ENCODE results near the gene TNFRSF14.

TNFRSF14 gene

GRCh38 chr1:2556277-2556677 is at the start of gene TNFRSF14:
Gene TNFRSF14, plus strand, starts transcription at chr1:2556371. Its CDS starts 294 bp downstream, at chr1:2556665.
- peak; percentile 64 for DNase-seq

DNA sequence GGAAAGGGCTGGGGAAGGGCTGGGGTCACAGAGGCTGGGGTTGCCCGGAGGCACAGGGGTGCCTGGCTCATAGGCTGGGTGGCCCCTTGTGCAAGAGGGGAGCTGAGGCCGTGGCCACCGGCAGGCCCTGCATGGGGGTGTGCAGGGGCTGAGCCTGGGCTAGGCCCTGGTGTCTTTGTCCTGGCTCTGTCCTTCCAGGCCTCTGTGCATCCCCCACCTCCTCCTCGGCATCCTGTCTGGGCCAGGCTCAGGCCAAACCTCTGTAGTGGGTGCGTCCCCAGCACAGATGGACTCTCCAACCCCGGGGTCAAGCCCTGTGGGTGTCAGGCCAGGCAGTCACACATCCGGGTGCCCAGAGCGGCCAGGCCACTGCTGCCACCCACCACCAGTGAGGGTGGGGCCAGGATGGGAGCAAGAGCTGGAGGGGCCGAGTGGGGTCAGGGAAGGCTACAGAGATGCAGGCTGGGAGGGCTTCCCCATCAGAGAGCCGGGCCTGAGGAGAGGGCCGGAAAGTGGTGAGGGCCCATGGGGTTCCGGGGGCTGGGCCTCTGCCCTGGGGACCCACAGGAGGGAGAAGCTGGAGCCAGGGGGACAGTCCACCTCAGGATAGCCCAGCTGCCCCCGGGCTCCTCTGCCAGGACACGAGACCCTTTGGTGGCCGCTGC is 49.1 kb upstream of the TNFRSF14 start:
- no peak for DNase-seq

DNA sequence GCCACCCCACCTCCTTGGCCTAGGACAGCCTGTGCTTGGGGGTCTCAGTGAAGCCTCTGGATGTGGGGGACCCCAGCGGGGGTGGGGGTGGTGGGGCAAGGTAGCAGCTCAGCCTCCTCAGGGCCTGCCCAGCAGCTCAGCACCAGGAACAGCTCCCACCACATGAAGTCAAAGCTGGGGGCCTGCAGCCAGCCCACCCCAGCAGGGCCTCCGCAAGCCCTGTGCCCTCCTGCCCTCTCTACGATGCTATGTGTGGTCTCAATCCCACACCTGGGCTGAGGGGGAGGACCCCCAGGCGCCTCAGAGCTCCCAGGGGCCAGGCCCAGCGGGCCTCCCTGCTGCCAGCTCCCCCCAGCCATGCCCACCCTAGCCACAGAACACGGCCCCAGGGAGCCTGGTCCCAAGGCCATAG is 48.4 kb upstream of the TNFRSF14 start:
- DNase-seq = no peak

GRCh38 chr1:2508180-2508579 is 48.0 kb upstream of the TNFRSF14 start:
- no peak for DNase-seq

DNA sequence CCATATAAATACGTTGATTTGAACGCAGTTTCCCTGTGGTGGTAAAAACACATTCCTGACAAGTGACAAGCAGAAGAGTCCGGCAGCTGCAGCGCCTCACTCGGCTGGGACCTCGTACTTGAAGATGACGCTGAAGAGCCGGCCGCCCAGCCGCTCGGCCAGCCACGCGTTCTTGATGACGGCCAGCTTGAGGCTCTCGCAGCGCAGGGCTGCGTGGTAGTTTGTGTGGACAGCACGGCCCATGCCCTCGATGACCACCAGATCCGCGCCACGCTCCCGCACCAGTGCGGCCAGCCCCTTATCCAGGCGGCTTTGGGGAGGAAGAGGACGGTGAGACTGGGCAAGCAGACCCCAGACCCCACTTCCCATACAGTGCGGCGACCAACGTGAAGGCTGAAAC is 47.4 kb upstream of the TNFRSF14 start:
- no peak for DNase-seq

DNA sequence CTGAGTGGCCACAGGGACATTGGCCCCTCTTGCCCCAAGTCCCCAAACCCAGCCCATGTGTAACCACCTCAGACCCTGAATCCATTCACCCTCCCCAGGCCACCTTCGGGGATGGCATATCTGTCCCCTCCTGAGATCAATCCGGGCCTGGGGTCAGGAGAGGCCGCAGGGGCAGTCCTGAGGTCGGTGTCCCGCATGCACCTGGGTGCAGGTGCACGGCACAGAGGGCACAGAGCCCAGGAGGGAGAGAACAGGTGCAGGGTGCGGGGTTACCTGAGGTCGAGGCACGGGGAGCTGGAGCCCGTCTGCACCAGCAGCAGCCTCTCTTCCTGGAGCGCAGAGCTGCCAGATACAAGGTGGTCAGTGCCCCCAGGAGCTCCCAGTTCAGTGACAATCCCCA is 46.6 kb upstream of the TNFRSF14 start:
- DNase-seq = no peak

DNA sequence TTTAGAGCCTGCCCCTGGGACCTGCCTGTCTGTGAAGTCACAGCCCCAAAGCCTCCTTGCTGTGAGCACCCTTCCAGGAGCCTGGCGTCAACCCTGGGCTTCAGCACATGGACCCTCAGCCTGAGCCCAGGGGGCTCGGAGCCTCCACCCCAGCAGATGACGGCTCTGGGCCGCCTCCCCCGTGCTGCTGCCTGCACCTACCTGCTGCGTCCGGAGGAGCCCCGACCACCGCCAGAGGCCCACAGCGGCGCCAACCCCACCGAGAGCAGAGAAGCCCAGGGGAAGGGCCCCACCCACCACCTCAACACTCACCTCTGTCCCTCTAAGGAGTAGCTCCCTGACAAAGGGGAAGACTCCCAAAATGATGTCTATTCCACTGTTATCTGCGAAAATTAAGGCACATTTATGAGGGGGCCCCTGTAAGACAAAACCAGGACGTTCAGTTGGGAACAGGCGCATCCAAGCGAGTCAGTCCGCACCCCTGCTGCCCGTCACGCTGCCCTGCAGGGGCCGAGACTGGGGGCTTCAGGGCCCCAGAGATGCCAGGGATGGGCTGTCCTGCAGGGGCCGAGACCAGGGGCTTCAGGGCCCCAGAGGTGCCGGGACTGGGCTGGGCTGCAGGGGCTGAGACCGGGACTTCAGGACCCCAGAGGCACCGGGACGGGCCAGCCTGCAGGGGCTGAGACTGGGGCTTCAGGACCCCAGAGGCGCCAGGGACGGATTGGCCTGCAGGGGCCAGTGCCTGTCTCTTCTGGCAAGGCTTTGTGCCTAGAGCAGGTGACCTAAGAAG is 45.6 kb upstream of the TNFRSF14 start:
- no peak for DNase-seq

DNA sequence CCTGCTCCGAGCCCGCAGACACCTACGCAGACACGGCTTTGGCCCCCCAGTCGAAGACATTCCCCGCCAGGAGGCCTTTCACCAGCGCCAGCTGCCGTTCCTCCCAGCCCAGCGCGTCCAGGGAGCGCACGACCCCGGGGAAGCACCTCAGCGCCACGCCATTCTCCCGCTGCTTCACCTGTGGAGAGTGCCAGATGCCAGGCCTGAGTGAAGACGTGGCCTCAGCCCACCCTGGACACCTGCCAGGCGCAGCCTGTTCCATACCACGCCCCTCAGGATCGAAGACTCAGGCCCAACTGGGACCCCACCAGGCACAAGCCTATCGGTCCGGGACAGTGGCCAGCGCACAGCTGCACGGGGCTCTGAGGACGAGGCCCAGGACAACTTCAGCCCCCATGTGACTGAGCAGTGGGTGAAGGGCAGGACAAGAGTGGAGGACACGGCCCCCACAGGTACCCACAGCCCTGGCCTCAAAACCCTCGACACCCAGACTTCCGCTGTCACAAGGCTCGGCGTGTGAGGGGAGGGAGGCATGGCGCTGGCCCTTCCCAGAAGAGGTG is 43.2 kb upstream of the TNFRSF14 start:
- no peak for DNase-seq

DNA sequence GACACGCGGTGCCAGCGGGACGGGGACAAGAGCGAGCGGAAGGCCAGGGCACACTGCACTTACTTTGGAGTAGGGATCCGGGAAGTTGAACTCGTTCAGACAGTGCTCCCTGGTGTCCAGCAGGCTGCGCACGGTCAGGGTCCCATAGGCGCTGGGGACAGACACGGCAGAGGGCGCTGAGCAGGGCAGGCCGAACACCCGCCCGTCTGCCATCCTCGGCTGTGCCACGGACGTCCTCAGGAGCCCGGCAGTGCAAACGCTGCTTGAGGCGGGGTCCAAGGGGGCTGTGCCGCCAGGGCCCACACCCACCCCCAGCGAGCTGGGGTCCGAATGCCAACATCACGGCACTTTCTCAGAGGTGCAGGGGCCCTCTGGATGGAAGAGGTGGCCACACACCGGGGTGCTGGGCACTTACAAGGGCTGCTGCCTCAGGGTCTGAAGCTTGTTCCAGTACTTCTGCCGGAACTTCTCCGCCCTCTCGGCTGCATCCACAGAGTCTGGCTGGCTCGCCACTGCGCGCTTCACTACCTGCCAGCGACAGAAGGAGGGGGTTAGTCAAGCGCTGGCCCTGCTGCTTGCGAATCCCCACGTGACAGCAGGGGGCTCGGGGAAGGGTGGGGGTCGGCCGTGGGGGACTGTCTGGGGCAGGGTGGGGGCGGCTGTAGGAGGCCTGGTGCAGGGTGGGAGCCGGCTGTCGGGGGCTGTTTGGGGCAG is 42.1 kb upstream of the TNFRSF14 start:
- no peak for DNase-seq

DNA sequence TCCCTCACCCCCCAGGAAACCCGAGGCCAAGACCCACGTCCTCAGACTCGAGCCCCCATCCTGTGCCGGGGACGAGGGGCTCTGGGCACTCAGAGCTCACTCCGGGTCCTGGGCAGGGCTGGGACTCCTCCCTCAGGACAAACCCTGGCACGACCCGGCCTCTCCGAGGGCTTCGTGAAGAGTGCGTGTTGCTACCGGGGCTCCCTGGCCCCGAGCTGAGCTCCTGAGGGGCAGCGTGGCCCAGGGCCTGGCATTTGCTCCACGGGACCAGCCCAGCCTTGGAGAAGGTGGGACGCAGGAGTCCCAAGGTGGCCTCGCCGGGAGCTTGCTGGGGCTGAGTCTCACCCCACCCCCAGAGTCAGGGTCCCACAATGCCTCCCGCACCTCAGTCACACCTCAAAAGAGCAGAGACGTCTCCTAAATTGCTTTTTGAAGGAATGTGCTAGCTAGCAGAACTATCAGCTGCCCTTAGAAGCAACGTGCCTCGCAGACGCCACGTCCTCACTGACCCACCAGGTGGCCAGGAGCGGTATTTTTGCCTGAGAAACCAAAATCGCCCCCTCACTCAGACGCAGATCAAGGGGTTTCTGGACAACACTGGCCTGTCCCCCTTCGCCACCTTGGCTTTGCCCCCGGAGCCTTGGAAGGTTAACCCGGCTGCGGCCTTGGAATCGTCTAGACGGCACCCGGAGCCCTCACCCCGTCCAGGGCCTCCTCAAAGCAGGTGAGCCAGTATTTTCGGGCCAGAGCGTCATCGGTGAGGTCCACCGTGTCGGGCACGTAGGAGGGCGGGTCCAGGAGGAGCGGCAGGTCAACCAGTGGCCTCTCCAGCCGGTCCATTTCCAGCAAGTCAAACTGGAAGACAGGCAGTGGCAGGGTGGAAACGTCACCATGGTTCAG is 41.1 kb upstream of the TNFRSF14 start:
- DNase-seq = no peak

GRCh38 chr1:2515763-2516080 is 40.4 kb upstream of the TNFRSF14 start:
- DNase-seq = no peak

GRCh38 chr1:2516124-2516523 is 40.0 kb upstream of the TNFRSF14 start:
- no peak for DNase-seq

DNA sequence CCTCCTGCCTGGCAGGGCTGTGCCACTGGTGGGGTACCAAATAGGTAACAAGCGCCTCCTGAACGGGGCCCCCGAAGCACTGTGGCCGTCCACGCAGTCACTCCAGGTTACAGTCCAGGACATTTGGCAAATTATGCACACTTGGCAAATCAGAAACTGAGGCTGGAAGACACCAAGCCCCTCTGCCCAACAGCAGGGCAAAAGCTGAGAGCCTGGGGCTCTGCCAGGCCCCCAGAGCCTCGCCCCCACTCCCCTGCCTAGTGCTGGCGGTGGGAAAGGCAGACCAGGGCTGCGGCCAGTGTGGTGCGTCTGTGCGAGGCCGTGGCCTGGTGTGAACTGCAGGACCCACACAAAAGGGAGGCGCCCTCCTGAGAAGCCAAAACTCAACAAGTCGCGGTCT is 39.2 kb upstream of the TNFRSF14 start:
- DNase-seq = no peak

DNA sequence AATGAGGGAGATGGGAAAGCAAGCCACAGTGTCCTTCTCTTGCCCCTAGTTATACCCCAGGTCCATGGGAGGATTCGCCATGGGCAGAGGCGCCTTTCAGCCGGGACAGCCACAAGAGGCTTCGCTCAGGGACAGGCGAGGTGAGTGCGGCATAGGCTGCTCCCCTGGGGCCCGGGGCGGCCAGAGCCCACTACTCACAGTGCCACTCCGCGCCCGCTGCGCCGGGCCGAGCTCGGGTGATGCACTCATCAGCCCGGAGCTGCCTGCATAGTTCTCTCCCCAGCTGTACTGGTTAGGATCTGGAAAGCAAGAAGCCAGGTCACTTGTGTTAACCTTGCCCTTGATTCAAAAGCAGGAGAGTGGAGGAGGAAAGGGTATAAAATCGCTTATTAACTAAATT is 38.2 kb upstream of the TNFRSF14 start:
- DNase-seq = no peak

DNA sequence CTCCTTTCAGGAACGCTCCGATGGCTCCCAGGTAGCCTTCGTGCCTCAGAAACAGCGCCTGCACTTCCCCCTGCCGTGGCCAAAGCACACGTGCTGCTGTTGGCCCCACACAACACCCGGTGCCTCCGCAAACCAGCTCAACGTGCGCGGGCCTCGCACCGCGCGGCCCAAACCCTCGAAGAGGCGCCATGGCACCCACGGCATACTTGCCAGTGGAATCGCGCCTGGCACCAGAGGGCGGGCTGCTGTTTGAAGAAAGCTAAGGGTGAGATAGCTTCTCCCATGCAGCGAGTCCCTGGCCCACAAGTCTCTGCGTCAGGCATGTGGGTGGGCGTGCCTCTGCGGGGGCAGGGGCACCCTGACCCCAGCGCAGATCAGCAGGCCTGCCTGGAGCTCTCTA is 37.6 kb upstream of the TNFRSF14 start:
- DNase-seq = no peak

DNA sequence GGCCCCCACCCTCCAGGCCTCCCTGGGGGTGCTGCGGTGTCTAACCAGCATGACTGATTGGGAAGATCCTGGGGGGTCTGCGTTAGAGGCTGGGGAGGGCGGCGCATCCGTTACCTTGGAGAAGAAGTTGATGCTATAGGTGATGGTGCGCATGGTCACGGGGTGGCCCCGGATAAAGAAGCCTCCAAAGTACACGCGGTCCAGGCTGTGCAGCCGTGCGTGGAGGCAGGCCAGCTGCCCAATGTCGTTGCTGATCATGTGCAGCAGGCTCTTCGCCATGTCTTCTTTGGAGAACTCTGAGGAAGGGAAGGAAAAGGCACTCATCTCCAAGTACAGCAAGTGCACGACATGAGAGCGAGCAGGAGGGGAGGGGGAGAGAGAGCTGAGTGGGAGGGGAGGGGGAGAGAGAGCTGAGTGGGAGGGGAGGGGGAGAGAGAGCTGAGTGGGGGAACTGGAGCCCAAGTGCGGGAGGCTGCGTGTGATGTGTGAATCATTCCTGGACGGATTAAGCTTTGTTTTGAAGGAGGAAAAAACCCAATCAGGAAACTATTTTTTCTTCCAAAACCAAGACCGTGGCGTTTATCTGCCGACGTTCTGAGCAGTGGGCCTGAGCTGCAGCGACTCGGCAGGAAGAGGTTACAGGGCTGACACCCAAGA is 37.0 kb upstream of the TNFRSF14 start:
- no peak for DNase-seq

DNA sequence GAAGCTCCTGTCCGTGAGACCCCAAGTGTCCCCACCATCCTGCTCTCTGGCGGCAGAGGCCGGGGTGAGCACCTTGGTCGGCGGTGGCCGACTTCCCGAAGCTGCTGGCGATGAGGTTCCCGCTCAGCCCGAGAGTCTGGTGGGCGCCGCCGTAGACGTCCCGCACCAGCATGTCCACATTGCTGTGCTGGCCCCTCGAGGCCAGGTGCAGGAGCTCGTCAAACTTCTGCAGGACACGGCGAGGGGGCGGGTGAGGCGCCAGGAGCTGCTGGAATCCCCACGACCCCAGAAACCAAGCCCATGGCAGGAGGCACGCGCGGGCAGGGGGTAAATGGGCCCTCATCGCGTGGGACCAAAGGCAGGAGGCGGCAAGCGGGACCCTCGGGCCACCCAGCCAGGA is 36.4 kb upstream of the TNFRSF14 start:
- no peak for DNase-seq

GRCh38 chr1:2520206-2520605 is 36.0 kb upstream of the TNFRSF14 start:
- no peak for DNase-seq

- no peak for DNase-seq
Measured at GRCh38 chr1:2520806-2521205, 35.4 kb upstream of the TNFRSF14 start.

DNA sequence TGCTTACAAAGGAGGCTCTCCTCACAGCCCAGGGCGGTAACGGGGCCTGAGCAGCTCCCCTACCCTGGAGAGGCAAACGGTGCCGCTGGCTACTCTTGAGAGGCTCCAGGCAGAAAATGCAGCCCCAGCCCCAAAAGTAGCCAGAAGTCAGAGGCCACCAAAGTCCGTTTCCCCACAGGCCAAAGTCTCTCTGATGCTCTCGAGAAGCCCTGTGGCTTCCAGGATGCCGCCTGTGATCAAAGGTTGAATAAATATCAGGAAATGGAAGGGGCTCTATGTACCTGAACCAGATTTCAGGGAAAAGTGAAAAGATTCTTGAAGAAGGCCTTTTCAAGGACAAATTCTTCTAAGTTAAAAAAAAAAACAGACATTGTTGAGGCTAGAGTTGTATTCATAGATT is 33.9 kb upstream of the TNFRSF14 start:
- no peak for DNase-seq

GRCh38 chr1:2523191-2523890 is 32.8 kb upstream of the TNFRSF14 start:
- DNase-seq = no peak
